22Rv1 (cell line): ENCODE measurements around the gene CHRNB1.

Source experiments
- ZFX ChIP-seq: fragments of 450-650 bp; IDR thresholded peaks from 2 replicates; pipeline ENCODE4 v1.6.1; 2017; ENCODE audit warnings: antibody characterized with exemption, borderline replicate concordance
- TF ChIP-seq, protein P1 (sequence below): fragments of 450-650 bp; IDR thresholded peaks from 2 replicates; pipeline ENCODE4 v1.5.1; 2017; ENCODE audit warnings: mild to moderate bottlenecking

DNA sequence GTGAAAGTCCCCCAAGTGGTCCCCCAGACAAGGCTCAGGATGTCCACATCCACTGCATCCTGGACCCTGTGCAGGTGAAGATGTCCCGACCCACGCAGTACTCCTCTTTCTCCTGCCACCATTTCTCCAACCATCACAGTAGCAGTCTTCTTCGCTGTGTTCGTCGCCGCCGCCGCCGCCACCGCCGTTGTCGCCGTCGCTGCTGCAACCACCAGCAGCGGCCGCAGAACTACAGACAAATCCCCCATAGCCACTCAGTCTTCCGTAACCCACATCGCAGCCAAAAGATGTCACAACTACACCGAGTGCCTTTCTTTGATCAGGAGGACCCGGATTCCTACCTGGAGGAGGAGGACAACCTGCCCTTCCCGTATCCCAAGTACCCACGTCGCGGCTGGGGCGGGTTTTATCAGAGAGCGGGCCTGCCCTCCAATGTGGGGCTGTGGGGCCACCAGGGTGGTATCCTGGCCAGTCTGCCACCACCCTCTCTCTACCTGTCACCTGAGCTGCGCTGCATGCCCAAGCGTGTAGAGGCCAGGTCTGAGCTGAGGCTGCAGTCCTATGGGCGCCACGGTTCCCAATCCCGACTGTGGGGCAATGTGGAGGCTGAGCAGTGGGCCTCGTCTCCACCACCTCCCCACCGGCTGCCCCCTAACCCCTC, 18.5 kb upstream of the CHRNB1 start:
- TF ChIP-seq, protein P1, sequence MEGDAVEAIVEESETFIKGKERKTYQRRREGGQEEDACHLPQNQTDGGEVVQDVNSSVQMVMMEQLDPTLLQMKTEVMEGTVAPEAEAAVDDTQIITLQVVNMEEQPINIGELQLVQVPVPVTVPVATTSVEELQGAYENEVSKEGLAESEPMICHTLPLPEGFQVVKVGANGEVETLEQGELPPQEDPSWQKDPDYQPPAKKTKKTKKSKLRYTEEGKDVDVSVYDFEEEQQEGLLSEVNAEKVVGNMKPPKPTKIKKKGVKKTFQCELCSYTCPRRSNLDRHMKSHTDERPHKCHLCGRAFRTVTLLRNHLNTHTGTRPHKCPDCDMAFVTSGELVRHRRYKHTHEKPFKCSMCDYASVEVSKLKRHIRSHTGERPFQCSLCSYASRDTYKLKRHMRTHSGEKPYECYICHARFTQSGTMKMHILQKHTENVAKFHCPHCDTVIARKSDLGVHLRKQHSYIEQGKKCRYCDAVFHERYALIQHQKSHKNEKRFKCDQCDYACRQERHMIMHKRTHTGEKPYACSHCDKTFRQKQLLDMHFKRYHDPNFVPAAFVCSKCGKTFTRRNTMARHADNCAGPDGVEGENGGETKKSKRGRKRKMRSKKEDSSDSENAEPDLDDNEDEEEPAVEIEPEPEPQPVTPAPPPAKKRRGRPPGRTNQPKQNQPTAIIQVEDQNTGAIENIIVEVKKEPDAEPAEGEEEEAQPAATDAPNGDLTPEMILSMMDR = no peak
- no peak for TF ChIP-seq ZFX
